Measurements from ENCODE around the gene THNSL1. TPM values are rescaled to one million over a fixed set of nuclear protein-coding genes. Genes with fewer than 3 reads are reported as not detected.

THNSL1 gene
- polyA plus RNA-seq, 1 donor from 2014 or later: 5.1 TPM

DNA sequence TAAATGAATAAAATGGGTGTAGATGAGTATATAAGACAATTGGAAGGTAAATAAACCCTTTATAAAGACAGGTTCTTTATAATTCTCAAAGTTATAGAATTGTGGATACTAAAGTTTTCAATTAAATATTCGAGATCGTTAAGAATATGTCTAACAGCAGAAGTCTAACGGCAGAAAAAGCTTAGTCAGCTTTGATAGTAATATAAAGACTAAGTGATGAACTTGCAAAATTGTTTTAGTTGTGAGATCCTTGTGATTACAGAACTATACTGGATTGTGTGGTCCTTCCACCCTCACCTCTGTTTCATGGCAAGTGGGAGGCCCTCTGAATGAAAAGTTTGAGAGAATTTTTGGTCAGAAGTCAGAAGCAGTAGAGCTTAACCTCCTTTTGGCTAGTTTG lies 2.3 kb downstream of the THNSL1 start:
- no peak overlapping the region for H3K4me3 ChIP-seq (ENCODE audit: low read length)
- no peak overlapping the region for H2AFZ ChIP-seq (ENCODE audit: low read depth, low read length)
- H3K27ac ChIP-seq (ENCODE audit: low read length): no peak overlapping the region
- no peaks in the 10 kb centered on the region for H3K36me3 ChIP-seq (ENCODE audit: insufficient read depth, low read length)
- TF ChIP-seq, protein P1, sequence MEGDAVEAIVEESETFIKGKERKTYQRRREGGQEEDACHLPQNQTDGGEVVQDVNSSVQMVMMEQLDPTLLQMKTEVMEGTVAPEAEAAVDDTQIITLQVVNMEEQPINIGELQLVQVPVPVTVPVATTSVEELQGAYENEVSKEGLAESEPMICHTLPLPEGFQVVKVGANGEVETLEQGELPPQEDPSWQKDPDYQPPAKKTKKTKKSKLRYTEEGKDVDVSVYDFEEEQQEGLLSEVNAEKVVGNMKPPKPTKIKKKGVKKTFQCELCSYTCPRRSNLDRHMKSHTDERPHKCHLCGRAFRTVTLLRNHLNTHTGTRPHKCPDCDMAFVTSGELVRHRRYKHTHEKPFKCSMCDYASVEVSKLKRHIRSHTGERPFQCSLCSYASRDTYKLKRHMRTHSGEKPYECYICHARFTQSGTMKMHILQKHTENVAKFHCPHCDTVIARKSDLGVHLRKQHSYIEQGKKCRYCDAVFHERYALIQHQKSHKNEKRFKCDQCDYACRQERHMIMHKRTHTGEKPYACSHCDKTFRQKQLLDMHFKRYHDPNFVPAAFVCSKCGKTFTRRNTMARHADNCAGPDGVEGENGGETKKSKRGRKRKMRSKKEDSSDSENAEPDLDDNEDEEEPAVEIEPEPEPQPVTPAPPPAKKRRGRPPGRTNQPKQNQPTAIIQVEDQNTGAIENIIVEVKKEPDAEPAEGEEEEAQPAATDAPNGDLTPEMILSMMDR (IDR thresholded peaks at IDR 0.05; ENCODE audit: poor library complexity, severe bottlenecking): no peak
- TF ChIP-seq MXI1 (conservative IDR thresholded peaks at IDR 0.05; ENCODE audit: poor library complexity, severe bottlenecking): no peak
- no peak for TF ChIP-seq EP300 (conservative IDR thresholded peaks at IDR 0.05; ENCODE audit: poor library complexity, severe bottlenecking)
- TF ChIP-seq TAF1 (IDR thresholded peaks at IDR 0.05; ENCODE audit: low read depth): no peak
- TF ChIP-seq EZH2 (IDR thresholded peaks at IDR 0.05; ENCODE audit: borderline replicate concordance, insufficient read depth, low read length, poor library complexity, severe bottlenecking): no peak
- TF ChIP-seq, protein P2, sequence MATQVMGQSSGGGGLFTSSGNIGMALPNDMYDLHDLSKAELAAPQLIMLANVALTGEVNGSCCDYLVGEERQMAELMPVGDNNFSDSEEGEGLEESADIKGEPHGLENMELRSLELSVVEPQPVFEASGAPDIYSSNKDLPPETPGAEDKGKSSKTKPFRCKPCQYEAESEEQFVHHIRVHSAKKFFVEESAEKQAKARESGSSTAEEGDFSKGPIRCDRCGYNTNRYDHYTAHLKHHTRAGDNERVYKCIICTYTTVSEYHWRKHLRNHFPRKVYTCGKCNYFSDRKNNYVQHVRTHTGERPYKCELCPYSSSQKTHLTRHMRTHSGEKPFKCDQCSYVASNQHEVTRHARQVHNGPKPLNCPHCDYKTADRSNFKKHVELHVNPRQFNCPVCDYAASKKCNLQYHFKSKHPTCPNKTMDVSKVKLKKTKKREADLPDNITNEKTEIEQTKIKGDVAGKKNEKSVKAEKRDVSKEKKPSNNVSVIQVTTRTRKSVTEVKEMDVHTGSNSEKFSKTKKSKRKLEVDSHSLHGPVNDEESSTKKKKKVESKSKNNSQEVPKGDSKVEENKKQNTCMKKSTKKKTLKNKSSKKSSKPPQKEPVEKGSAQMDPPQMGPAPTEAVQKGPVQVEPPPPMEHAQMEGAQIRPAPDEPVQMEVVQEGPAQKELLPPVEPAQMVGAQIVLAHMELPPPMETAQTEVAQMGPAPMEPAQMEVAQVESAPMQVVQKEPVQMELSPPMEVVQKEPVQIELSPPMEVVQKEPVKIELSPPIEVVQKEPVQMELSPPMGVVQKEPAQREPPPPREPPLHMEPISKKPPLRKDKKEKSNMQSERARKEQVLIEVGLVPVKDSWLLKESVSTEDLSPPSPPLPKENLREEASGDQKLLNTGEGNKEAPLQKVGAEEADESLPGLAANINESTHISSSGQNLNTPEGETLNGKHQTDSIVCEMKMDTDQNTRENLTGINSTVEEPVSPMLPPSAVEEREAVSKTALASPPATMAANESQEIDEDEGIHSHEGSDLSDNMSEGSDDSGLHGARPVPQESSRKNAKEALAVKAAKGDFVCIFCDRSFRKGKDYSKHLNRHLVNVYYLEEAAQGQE (IDR thresholded peaks at IDR 0.05; ENCODE audit: borderline replicate concordance): no peak
- no peak for TF ChIP-seq POLR2AphosphoS5 (IDR thresholded peaks at IDR 0.05)
- no peak for TF ChIP-seq RAD21 (conservative IDR thresholded peaks at IDR 0.05)
- no peak for TF ChIP-seq SMC3 (conservative IDR thresholded peaks at IDR 0.05; ENCODE audit: poor library complexity)
- H3K9me3 ChIP-seq (ENCODE audit: low read length): no peaks in the 10 kb centered on the region
- peaks cover 5% of the 10 kb centered on the region for H3F3A ChIP-seq (ENCODE audit: insufficient read depth, low read length, poor library complexity, severe bottlenecking)
- no peaks in the 10 kb centered on the region for H3K9me2 ChIP-seq (ENCODE audit: insufficient read depth, low read length)
- H3K4me2 ChIP-seq (ENCODE audit: low read length): no peak overlapping the region
- no peak overlapping the region for H3K9ac ChIP-seq (ENCODE audit: low read length)
- H3K79me2 ChIP-seq (replicated peaks; ENCODE audit: insufficient read depth, low read length): peaks cover 5% of the 10 kb centered on the region
- H4K20me1 ChIP-seq (ENCODE audit: insufficient read depth): no peaks in the 10 kb centered on the region
- H3K27me3 ChIP-seq (ENCODE audit: insufficient read depth, low read depth, low read length): no peaks in the 10 kb centered on the region

DNA sequence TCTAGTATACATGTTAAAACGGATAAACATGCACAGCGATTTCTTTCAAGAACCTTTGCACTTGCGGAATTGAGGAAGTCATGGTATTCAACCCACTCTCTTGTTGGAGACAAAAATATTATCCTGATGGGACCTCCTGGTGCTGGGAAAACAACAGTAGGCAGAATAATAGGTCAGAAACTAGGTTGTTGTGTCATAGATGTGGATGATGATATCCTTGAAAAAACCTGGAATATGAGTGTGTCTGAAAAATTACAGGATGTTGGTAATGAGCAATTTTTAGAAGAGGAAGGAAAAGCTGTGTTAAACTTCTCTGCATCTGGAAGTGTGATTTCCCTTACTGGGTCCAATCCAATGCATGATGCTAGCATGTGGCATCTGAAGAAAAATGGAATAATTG lies 6.9 kb downstream of the THNSL1 start:
- no peak overlapping the region for H3K4me2 ChIP-seq (ENCODE audit: low read length)
- no peaks in the 10 kb centered on the region for H3F3A ChIP-seq (ENCODE audit: insufficient read depth, low read length, poor library complexity, severe bottlenecking)
- H3K9ac ChIP-seq (ENCODE audit: low read length): no peak overlapping the region
- no peak overlapping the region for H3K27ac ChIP-seq (ENCODE audit: low read length)
- no peaks in the 10 kb centered on the region for H3K9me3 ChIP-seq (ENCODE audit: low read length)
- no peak overlapping the region for H3K4me3 ChIP-seq (ENCODE audit: low read length)
- no peaks in the 10 kb centered on the region for H4K20me1 ChIP-seq (ENCODE audit: insufficient read depth)
- H3K36me3 ChIP-seq (ENCODE audit: insufficient read depth, low read length): no peaks in the 10 kb centered on the region
- H3K9me2 ChIP-seq (ENCODE audit: insufficient read depth, low read length): no peaks in the 10 kb centered on the region
- no peaks in the 10 kb centered on the region for H3K27me3 ChIP-seq (ENCODE audit: insufficient read depth, low read depth, low read length)
- H2AFZ ChIP-seq (ENCODE audit: low read depth, low read length): no peak overlapping the region
- no peaks in the 10 kb centered on the region for H3K79me2 ChIP-seq (replicated peaks; ENCODE audit: insufficient read depth, low read length)
- TF ChIP-seq MXI1 (conservative IDR thresholded peaks at IDR 0.05; ENCODE audit: poor library complexity, severe bottlenecking) (no peak), EP300 (conservative IDR thresholded peaks at IDR 0.05; ENCODE audit: poor library complexity, severe bottlenecking) (no peak), RAD21 (conservative IDR thresholded peaks at IDR 0.05) (no peak)
- TF ChIP-seq, protein P1 (IDR thresholded peaks at IDR 0.05; ENCODE audit: poor library complexity, severe bottlenecking): no peak
- TF ChIP-seq, protein P2 (IDR thresholded peaks at IDR 0.05; ENCODE audit: borderline replicate concordance): no peak
